ENCODE results near the gene MYOCD. TPM values are rescaled to one million over a fixed set of nuclear protein-coding genes. Genes with fewer than 3 reads are reported as not detected.

Gene MYOCD
- total and polyA plus RNA-seq, 2 of the 13 experiments (the other 11 are each of a cell fraction or from before 2014, with no cell fraction given): not detected

GRCh38 chr17:12789075-12789480, 123.4 kb downstream of the MYOCD start (continued):
- no peak for TF ChIP-seq ZFP41 (CRISPR knock-in tag; IDR thresholded peaks at IDR 0.05; ENCODE audit: borderline replicate concordance)
- TF ChIP-seq HNF1B (CRISPR knock-in tag; IDR thresholded peaks at IDR 0.05): 0 out of 2 replicates have a peak, but pooled peaks have one; percentile 21
- TF ChIP-seq AGO1 (IDR thresholded peaks at IDR 0.05; ENCODE audit: low read depth, low read length, poor library complexity, severe bottlenecking): peak; percentile 33
- TF ChIP-seq MLLT10 (CRISPR knock-in tag; IDR thresholded peaks at IDR 0.05): no peak
- TF ChIP-seq DRAP1 (CRISPR knock-in tag; IDR thresholded peaks at IDR 0.05): peak; percentile 26; the same call in 1 of the 2 replicates
- TF ChIP-seq HMGA1 (CRISPR knock-in tag; conservative IDR thresholded peaks at IDR 0.05): no peak
- no peak for TF ChIP-seq ZKSCAN8 (CRISPR knock-in tag; IDR thresholded peaks at IDR 0.05; ENCODE audit: borderline replicate concordance)
- TF ChIP-seq FOXP4 (CRISPR knock-in tag; IDR thresholded peaks at IDR 0.05): no peak
- peak; percentile 89 for TF ChIP-seq HCFC1 (IDR thresholded peaks at IDR 0.05; ENCODE audit: low read depth, low read length)
- TF ChIP-seq ZSCAN25 (CRISPR knock-in tag; IDR thresholded peaks at IDR 0.05): no peak
- TF ChIP-seq ZNF841 (CRISPR knock-in tag; IDR thresholded peaks at IDR 0.05; ENCODE audit: borderline replicate concordance): no peak
- peak; percentile 99 for TF ChIP-seq THAP11 (CRISPR knock-in tag; IDR thresholded peaks at IDR 0.05)
- no peak for TF ChIP-seq BRF2 (CRISPR knock-in tag; IDR thresholded peaks at IDR 0.05)
- TF ChIP-seq NR3C1 (CRISPR knock-in tag; IDR thresholded peaks at IDR 0.05): no peak

All from HepG2 (cell line).